Prostate gland (tissue), 2 donors: ENCODE measurements around the gene ARHGAP26. TPM values are rescaled to one million over a fixed set of nuclear protein-coding genes. Genes with fewer than 3 reads are reported as not detected.

Experiments used
- DNase-seq: peaks from one replicate; pipeline ENCODE4 v3.0.0-alpha.2; 2019; ENCODE audit warnings: low spot score
- H3K27ac ChIP-seq, 2 donors: fragments of 200-600 bp; sonication (generic); 2 replicates each; pipeline ENCODE4 v1.5.1; 2017 to 2019
- H3K27me3 ChIP-seq: fragments of 200-600 bp; sonication (generic); replicated peaks from 2 replicates; pipeline ENCODE4 v1.5.1; 2019; ENCODE audit not compliant: insufficient read depth
- H3K36me3 ChIP-seq, 2 donors: fragments of 200-600 bp; sonication (generic); 1 replicate in 1 of 2; 2 replicates in 1 of 2; pipeline versions ENCODE4 v1.5.1 to v1.8.1; 2017 to 2019
- H3K4me1 ChIP-seq: fragments of 200-600 bp; sonication (generic); replicated peaks from 2 replicates; pipeline ENCODE4 v1.5.1; 2019
- H3K4me3 ChIP-seq, 2 donors: fragments of 200-600 bp; sonication (generic); 2 replicates each; pipeline ENCODE4 v1.5.1; 2017 to 2019
- H3K9me3 ChIP-seq: fragments of 200-600 bp; sonication (generic); 2 replicates; pipeline ENCODE4 v1.5.1; 2017
- CTCF ChIP-seq, 4 experiments: fragments of 200-600 bp in 2 of 4; fragments of 450-650 bp in 2 of 4; sonication (generic) in 2 of 4; IDR thresholded peaks; 1 replicate in 3 of 4; 2 replicates in 1 of 4; pipeline ENCODE4 v1.5.1; 2016 to 2019; ENCODE audit warnings: antibody characterized with exemption in 4 of 4, mild to moderate bottlenecking in 2 of 4, moderate library complexity in 2 of 4
- POLR2A ChIP-seq: fragments of 450-650 bp; IDR thresholded peaks from one replicate; pipeline ENCODE4 v1.6.1; 2016; ENCODE audit warnings: antibody characterized with exemption, mild to moderate bottlenecking
- POLR2AphosphoS5 ChIP-seq: sonication (generic); formaldehyde crosslinking; IDR thresholded peaks from one replicate; pipeline ENCODE4 v1.6.1; 2017; ENCODE audit warnings: antibody characterized with exemption
- WGBS: methylation state at CpG from one replicate; pipeline ENCODE4 v1.1.5; 2018; 5-methylcytosine and 5-hydroxymethylcytosine counted together
- intact Hi-C: fragments of 100-400 bp; cut with DNase I; formaldehyde crosslinking; loops from one replicate; pipeline ENCODE4 v1.14.2; 2022
- total RNA-seq, 2 donors: library from RNA; depleted of rRNA; stranded (reverse); fragments of >200 nt; gene quantifications; one replicate each; pipeline ENCODE4 v1.1.0, GENCODE V29; 2016

ARHGAP26 gene
- total RNA-seq, 2 donors from 2014 or later: 11.7 to 39.8 TPM

DNA sequence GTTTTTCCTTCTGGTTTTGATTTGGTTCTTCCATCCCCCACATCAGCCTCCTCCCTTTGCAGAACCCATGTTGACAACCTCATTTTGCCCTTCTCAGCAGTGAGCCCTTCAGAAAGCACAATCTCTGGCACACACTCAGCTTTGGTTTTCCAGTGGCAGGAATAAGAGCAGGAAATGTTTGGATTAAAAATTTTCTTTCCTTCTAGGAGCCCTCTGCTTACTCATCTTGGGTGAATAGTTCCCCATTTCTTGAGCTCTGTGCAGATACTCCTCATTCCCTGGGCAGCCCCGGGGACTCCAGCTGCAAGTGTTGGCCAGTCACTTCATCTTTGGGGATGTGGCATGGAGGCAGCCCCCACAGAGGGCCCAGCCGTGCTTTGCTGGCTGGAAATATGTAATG is 462.9 kb downstream of the ARHGAP26 start:
- H3K27ac ChIP-seq: no peak overlapping the region
- 73% methylated on average over 2 of the region's 2 CpGs for WGBS
- H3K9me3 ChIP-seq: no peaks in the 10 kb centered on the region
- no peaks in the 10 kb centered on the region for H3K27me3 ChIP-seq
- TF ChIP-seq CTCF (IDR thresholded peaks at IDR 0.05): no peak
- no peaks in the 10 kb centered on the region for H3K4me1 ChIP-seq
- H3K4me3 ChIP-seq: no peak overlapping the region
- no peak for DNase-seq
- no peaks in the 10 kb centered on the region for H3K36me3 ChIP-seq
- intact Hi-C loops: no loop called here

DNA sequence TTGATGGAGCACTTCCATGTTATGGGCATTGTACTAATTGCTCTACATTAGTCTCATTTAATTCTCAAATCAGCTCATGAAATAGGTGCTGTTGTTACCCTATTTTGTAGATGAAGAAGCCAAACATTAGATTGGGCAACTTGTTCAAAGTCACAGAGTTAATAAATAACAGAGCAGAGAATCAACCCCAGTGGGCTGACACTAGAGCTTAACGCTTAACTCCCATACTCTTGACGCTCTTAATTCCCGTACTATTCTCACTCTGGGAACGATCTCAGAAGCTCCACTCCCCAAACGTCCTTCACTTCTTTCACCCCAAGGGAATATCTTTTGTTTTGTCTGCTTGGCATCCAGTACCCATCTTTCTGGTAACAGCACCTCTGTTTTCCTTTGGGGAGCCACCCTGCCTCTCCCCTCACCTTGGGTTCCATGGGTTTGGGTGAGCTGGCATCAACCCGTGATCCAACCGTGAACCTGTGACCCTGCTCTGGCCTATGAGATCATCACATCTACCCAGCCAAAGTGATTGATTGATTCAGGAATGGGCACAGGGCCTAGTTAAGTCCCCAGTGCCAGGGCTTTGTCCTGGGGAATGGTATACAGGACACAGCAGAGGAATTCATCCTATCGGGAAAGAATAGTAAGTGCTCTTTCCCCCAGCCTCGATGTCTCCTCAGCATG is 464.1 kb downstream of the ARHGAP26 start:
- intact Hi-C loops: no loop called here
- Histone ChIP-seq H3K27ac (no peak overlapping the region), H3K27me3 (no peaks in the 10 kb centered on the region)

GRCh38 chr5:143235423-143235822 is 465.2 kb downstream of the ARHGAP26 start:
- WGBS: 59% methylated on average over 3 of the region's 3 CpGs
- Histone ChIP-seq H3K4me3 (no peak overlapping the region), H3K27me3 (no peaks in the 10 kb centered on the region), H3K27ac (no peak overlapping the region), H3K36me3 (no peaks in the 10 kb centered on the region), H3K9me3 (no peaks in the 10 kb centered on the region), H3K4me1 (no peaks in the 10 kb centered on the region)
- intact Hi-C loops: no loop called here
- TF ChIP-seq POLR2AphosphoS5: no peak
- no peak for TF ChIP-seq POLR2A
- no peak for TF ChIP-seq CTCF (IDR thresholded peaks at IDR 0.05)
- DNase-seq: no peak

More for the DNA sequence above, 464.1 kb downstream of the ARHGAP26 start:
- no peak for DNase-seq
- TF ChIP-seq CTCF (IDR thresholded peaks at IDR 0.05) (no peak), POLR2A (no peak), POLR2AphosphoS5 (no peak)
- 89% methylated on average over 9 of the region's 9 CpGs for WGBS
- no peaks in the 10 kb centered on the region for H3K36me3 ChIP-seq
- H3K4me3 ChIP-seq: no peak overlapping the region
- no peaks in the 10 kb centered on the region for H3K4me1 ChIP-seq
- H3K9me3 ChIP-seq: no peaks in the 10 kb centered on the region

DNA sequence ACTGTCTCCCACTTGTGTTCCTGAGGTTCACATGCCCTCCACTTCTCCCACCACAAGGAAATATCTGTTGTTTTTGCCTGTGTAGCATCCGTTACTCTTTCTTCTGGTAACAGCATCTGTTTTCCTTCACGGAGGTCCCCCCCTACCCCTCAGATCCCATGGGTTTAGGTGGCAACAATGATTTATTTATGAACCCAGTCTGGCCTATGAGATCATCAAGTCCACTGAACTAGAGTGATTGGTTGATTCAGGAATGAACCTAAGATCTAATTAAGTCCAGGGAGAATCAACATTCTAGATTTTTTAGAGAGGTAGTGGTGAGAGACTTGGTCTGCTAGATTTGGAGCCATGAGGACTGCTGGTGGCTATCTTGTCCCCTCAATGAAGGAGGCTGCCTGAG is 466.5 kb downstream of the ARHGAP26 start:
- H3K9me3 ChIP-seq: no peaks in the 10 kb centered on the region
- DNase-seq: no peak
- H3K27ac ChIP-seq: no peak overlapping the region
- WGBS: 87% methylated on average over 2 of the region's 2 CpGs
- intact Hi-C loops: no loop called here
- H3K4me3 ChIP-seq: no peak overlapping the region
- no peaks in the 10 kb centered on the region for H3K4me1 ChIP-seq
- TF ChIP-seq POLR2A: no peak
- no peak for TF ChIP-seq CTCF (IDR thresholded peaks at IDR 0.05)
- no peak for TF ChIP-seq POLR2AphosphoS5
- H3K27me3 ChIP-seq: no peaks in the 10 kb centered on the region
- no peaks in the 10 kb centered on the region for H3K36me3 ChIP-seq

DNA sequence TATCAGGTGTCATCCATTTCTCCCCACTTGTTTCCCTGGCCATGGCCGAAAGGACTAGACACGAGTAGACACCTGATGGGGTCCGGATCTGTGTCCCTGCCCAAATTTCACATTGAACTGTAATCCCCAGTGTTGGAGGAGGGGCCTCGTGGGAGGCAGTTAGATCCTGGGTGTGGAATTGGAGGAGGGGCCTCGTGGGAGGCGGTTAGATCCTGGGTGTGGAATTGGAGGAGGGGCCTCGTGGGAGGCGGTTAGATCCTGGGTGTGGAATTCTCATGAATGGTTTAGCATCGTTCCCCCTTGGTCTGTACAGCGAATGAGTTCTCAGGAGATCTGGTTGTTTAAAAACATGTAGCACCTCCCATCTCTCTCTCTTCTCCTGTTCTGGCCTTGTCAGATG is 467.5 kb downstream of the ARHGAP26 start:
- Histone ChIP-seq H3K27me3 (no peaks in the 10 kb centered on the region), H3K9me3 (no peaks in the 10 kb centered on the region), H3K4me1 (no peaks in the 10 kb centered on the region), H3K4me3 (no peak overlapping the region), H3K27ac (no peak overlapping the region), H3K36me3 (no peaks in the 10 kb centered on the region)
- DNase-seq: no peak
- intact Hi-C loops: no loop called here
- TF ChIP-seq POLR2A (no peak), POLR2AphosphoS5 (no peak), CTCF (IDR thresholded peaks at IDR 0.05) (no peak)
- 88% methylated on average over 10 of the region's 10 CpGs for WGBS
